Urothelium cell line (cell line): ENCODE data around the gene PITPNC1.
"Not testable (repeated sequence)": the region's sequence is repeated elsewhere in the genome, so short reads cannot be mapped to it uniquely, and the experiment has no call there.

Source experiments
- DNase-seq: peaks from one replicate; pipeline ENCODE4 v3.0.0; 2011; ENCODE audit warnings: low spot score, mixed read lengths
- FAIRE-seq: peaks from 2 replicates; lab custom pipeline; 2011; peaks lifted over from hg19 to GRCh38; lab: Jason Lieb, UNC

PITPNC1 gene

DNA sequence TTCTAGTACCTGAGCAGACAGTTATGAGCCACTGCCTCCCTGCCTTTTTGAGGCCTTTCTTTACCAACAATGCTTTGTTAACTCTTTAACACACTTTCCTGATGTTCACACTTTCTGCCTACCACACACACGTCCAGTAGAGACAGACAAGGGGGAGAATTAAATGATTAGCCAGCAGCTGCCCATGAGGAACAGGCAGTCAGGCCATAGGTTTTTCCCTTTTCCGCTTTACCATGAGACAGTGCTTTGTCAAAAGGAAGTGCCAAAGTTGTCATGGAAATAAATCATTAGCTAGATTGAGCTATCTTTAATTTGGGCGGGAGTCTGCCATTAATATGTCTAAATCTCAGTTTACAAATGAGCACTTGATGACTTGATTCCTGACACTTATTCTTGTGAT, 102.1 kb downstream of the PITPNC1 start:
- no peak for DNase-seq
- no peak for FAIRE-seq

DNA sequence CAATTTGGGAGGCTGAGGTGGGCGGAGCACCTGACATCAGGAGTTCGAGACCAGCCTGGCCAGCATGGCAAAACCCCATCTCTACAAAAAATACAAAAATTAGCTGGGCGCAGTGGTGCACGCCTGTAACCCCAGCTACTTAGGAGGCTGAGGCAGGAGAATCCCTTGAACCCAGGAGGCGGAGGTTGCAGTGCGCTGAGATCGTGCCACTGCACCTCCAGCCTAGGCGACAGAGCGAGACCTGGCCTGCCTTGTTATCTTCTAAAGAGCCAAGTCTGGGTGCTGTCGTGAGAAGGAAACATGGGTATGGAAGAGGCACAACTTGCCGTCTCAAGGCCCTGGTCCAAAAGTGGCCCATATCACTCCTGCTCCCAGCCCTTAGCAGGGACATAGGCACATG, 103.9 kb downstream of the PITPNC1 start:
- DNase-seq, FAIRE-seq: not testable (repeated sequence)

DNA sequence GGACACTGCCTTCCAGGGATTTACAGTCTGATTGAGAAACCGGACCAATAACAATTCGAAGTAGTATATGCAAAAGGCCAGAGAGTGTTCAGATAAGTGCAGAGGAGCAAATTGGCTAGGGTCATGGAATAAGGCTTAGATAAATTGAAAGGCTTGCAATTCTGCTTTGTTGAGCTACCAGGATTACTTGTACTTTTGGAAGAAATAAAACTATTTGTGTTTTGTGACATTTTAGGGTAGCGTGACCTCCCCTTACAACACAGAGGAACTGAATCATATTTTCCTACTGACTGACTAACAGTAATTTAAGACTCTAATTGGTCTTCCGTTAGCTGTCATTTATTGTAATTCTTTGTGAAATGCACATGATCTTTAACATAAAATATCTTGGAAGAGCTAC, 104.7 kb downstream of the PITPNC1 start:
- DNase-seq: no peak
- no peak for FAIRE-seq

GRCh38 chr17:67482764-67483163, 105.7 kb downstream of the PITPNC1 start:
- DNase-seq (no peak), FAIRE-seq (no peak)

DNA sequence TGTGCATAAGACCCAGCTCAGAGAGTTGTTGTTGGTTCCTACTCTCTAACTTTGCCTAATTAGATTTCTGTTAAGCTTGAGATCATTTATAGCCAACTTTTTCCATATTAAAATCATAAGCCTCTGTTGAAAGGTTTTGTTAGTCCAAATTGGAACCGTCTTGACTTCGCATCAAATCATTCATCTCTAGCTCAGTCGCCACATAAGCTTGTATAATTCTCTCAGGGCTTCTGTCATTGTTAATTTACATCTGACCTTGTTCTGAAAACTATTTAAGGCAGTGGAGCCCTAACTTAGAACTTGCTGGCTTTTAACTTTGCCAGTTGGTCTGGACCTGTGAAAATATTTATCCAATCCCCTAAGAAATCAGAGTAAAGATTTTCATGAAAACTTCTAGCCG, 107.2 kb downstream of the PITPNC1 start:
- DNase-seq (no peak), FAIRE-seq (no peak)

- FAIRE-seq: no peak
- no peak for DNase-seq
Measured at GRCh38 chr17:67485666-67486065, 108.6 kb downstream of the PITPNC1 start.

DNA sequence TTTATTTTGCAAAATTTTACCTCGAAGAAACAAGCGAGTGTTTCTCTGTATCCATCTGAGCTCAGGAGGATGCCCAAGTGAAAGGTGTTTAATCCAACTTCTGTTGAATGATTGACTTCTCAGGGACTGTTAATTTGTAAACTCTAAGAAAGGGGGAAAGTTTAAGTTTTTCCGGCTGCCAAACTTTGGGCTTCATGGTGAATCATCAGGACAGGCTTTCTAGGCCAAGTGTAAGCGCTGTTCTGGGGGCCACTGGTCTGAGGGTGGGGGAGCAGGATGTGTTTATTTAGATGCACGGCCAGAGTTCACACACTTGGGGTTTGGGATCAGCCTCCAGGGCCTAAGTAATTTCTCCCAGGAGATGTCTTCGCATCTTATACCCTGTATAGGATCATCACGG, 110.4 kb downstream of the PITPNC1 start:
- no peak for DNase-seq
- no peak for FAIRE-seq

DNA sequence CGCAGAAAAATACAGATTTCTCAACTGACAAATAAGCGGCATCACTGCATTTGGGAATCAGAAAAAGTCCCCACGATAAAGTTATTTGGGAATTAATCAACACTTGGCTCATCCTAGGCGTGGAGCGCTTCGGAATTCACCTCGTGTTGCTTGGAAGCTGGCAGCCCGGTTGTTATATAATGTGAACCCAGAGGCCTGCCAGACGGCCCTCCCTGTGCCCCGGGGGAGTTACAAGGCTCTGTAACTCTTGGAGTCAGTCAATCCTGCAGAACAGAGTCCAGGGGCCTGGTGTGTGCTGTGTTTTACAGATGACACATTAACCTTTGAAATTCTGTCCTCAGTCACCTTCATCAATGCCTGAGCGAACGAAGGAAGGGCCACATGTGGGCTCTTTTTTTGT, 111.1 kb downstream of the PITPNC1 start:
- no peak for DNase-seq
- no peak for FAIRE-seq

GRCh38 chr17:67488768-67489167, 111.7 kb downstream of the PITPNC1 start:
- DNase-seq (no peak), FAIRE-seq (no peak)

- no peak for DNase-seq
- FAIRE-seq: no peak
Measured at GRCh38 chr17:67489273-67489672, 112.2 kb downstream of the PITPNC1 start.

- FAIRE-seq: no peak
Measured at GRCh38 chr17:67490471-67490870, 113.4 kb downstream of the PITPNC1 start.

GRCh38 chr17:67491009-67491680, 114.1 kb downstream of the PITPNC1 start:
- FAIRE-seq (no peak), DNase-seq (peak; percentile 86)

More at GRCh38 chr17:67490471-67490870, 113.4 kb downstream of the PITPNC1 start:
- DNase-seq: no peak

GRCh38 chr17:67491681-67492024, 114.6 kb downstream of the PITPNC1 start:
- FAIRE-seq: peak; percentile 77
- DNase-seq: no peak

DNA sequence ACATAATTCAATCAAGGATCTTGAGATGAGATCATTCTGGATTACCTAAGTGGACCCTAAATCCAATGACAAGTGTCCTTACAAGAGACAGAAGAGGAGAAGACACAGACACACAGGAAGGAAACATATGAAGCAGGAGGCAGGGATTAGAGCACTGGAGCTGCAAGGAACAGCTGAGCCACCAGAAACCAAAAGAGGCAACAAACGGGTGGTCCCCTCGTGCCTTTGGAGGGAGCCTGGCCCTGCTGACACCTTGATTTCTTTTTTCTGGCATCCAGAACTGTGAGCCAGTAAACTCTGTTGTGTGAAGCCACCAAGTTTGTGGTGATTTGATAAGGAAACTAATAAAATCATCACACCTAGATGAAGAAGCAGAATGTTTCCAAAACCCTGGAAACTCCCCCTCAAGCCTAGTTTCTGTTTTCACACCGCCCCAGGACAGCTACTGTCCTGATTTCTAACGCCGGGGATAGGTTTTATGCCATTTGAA, 115.2 kb downstream of the PITPNC1 start:
- DNase-seq (no peak), FAIRE-seq (no peak)

- DNase-seq (no peak), FAIRE-seq (no peak)
Measured at GRCh38 chr17:67492824-67493517, 115.9 kb downstream of the PITPNC1 start.

GRCh38 chr17:67493812-67494211, 116.7 kb downstream of the PITPNC1 start:
- FAIRE-seq (no peak), DNase-seq (no peak)

DNA sequence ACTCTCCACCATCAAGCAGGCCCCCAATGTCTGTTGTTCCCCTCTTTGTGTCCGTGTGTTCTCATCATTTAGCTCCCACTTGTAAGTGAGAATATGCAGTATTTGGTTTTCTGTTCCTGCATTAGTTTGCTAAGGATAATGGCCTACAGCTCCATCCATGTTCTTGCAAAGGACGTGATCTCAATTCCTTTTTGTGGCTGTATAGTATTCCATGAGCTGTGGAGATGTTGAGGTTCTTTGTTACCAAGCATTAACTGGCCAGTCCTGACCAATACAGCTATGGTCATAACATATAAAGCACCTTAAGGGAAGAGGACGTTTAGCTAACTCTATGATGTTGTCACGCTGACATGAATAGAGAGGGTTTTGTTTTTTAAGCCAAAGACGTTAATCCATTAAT, 118.5 kb downstream of the PITPNC1 start:
- FAIRE-seq, DNase-seq: not testable (repeated sequence)

DNA sequence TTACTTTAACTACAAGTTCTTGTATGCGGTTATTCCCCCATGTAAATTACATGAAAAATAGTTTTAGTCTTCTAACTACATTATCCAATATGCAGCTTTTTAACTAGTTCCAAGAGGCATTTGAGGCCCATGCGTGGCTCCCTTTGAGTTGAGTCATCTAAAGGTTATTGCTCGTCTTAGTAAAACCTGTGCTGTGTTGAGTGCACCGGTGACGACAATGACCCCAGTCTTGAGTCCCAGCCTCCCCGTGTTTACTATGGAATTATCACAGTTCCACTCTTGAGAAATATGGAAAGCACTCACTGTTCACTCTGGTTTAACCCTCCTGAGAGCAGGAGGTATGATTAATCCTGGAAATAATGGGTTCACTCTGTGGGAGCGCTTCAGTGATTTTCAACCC, 119.2 kb downstream of the PITPNC1 start:
- no peak for FAIRE-seq
- no peak for DNase-seq

GRCh38 chr17:67499685-67500084, 122.6 kb downstream of the PITPNC1 start:
- no peak for DNase-seq

DNA sequence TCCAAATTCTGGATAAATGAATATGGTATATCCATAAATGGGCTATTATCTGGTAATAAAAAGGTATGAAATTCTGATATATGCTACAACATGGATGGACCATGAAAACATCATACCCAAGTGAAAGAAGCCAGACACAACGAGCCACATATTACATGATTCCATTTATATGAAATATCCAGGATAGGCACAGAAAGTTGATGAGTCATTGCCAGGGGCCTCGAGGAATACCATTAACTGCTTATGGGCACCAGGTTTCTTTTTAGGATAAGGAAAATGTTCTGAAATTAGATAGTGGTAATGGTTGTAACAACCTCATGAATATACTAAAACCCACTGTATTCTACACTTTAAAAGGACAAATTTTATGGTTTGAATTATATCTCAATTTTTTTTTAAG, 123.2 kb downstream of the PITPNC1 start:
- no peak for FAIRE-seq
- DNase-seq: no peak

More at GRCh38 chr17:67499685-67500084, 122.6 kb downstream of the PITPNC1 start:
- FAIRE-seq: no peak

- FAIRE-seq (no peak), DNase-seq (no peak)
Measured at GRCh38 chr17:67500677-67501300, 123.7 kb downstream of the PITPNC1 start.

- FAIRE-seq (no peak), DNase-seq (no peak)
Measured at GRCh38 chr17:67502151-67502550, 125.1 kb downstream of the PITPNC1 start.
